SK-N-SH treated with all-trans-retinoic acid at 6 μM for 48 hours (cell line): ENCODE measurements around the gene HLCS.

Source experiments
- ATAC-seq: fragments of 200-7000 bp; cut with Tn5 transposase; 3 replicates; pipeline ENCODE4 v1.9.1; 2020; ENCODE audit warnings: mild to moderate bottlenecking, moderate library complexity
- ARNTL ChIP-seq: fragments of 450-650 bp; formaldehyde crosslinking; IDR thresholded peaks from 2 replicates; pipeline ENCODE4 v1.5.0; 2020; ENCODE audit warnings: low read depth, mild to moderate bottlenecking, moderate library complexity, borderline replicate concordance
- BACH2 ChIP-seq: fragments of 250-450 bp; sonication (Bioruptor Pico); IDR thresholded peaks from 2 replicates; pipeline ENCODE4 v1.9.0; 2021; ENCODE audit warnings: mild to moderate bottlenecking, borderline replicate concordance
- ESRRG ChIP-seq: fragments of 250-450 bp; sonication (Bioruptor Pico); IDR thresholded peaks from 2 replicates; pipeline ENCODE4 v1.6.1; 2021; ENCODE audit warnings: mild to moderate bottlenecking
- GLIS3 ChIP-seq: fragments of 250-450 bp; sonication (Bioruptor Pico); IDR thresholded peaks from 2 replicates; pipeline ENCODE4 v1.5.0; 2020; ENCODE audit warnings: mild to moderate bottlenecking, moderate library complexity
- ISL1 ChIP-seq: fragments of 250-450 bp; sonication (Bioruptor Pico); IDR thresholded peaks from 2 replicates; pipeline ENCODE4 v2.1.2; 2022; ENCODE audit warnings: mild to moderate bottlenecking, moderate library complexity
- OSR1 ChIP-seq: fragments of 250-450 bp; sonication (Bioruptor Pico); IDR thresholded peaks from 2 replicates; pipeline ENCODE4 v1.8.0; 2022; ENCODE audit warnings: moderate library complexity, mild to moderate bottlenecking, inconsistent platforms
- PPARA ChIP-seq: fragments of 250-450 bp; sonication (Bioruptor Pico); IDR thresholded peaks from 2 replicates; pipeline ENCODE4 v1.5.0; 2020; ENCODE audit warnings: mild to moderate bottlenecking, borderline replicate concordance
- RARB ChIP-seq: fragments of 250-450 bp; sonication (Bioruptor Pico); IDR thresholded peaks from 2 replicates; pipeline ENCODE4 v1.8.0; 2021; ENCODE audit warnings: mild to moderate bottlenecking, moderate library complexity
- SNAI2 ChIP-seq: fragments of 250-450 bp; sonication (Bioruptor Pico); IDR thresholded peaks from 2 replicates; pipeline ENCODE4 v1.5.0; 2020; ENCODE audit warnings: mild to moderate bottlenecking, moderate library complexity
- TCF4 ChIP-seq: fragments of 250-450 bp; sonication (Bioruptor Pico); IDR thresholded peaks from 2 replicates; pipeline ENCODE4 v1.8.0; 2021; ENCODE audit warnings: mild to moderate bottlenecking, moderate library complexity, borderline replicate concordance
- TOX ChIP-seq: fragments of 250-450 bp; sonication (Bioruptor Pico); IDR thresholded peaks from 2 replicates; pipeline ENCODE4 v1.8.0; 2021; ENCODE audit warnings: mild to moderate bottlenecking, moderate library complexity, borderline replicate concordance
- ZC3H10 ChIP-seq: fragments of 250-450 bp; sonication (Bioruptor Pico); IDR thresholded peaks from 2 replicates; pipeline ENCODE4 v1.5.1; 2021; ENCODE audit warnings: mild to moderate bottlenecking, moderate library complexity
- ZFP3 ChIP-seq: fragments of 250-450 bp; sonication (Bioruptor Pico); IDR thresholded peaks from 2 replicates; pipeline ENCODE4 v1.5.0; 2020; ENCODE audit warnings: mild to moderate bottlenecking, moderate library complexity
- ZFP30 ChIP-seq: fragments of 450-650 bp; formaldehyde crosslinking; IDR thresholded peaks from 2 replicates; pipeline ENCODE4 v1.5.0; 2022; ENCODE audit warnings: mild to moderate bottlenecking, moderate library complexity
- ZNF70 ChIP-seq: fragments of 450-650 bp; formaldehyde crosslinking; IDR thresholded peaks from 2 replicates; pipeline ENCODE4 v1.5.0; 2020; ENCODE audit warnings: mild to moderate bottlenecking, moderate library complexity
- TF ChIP-seq, protein P1 (sequence below): fragments of 250-450 bp; sonication (Bioruptor Pico); IDR thresholded peaks from 2 replicates; pipeline ENCODE4 v1.5.0; 2020; ENCODE audit warnings: mild to moderate bottlenecking, moderate library complexity
- TF ChIP-seq, protein P2 (sequence below): fragments of 250-450 bp; sonication (Bioruptor Pico); IDR thresholded peaks from 2 replicates; pipeline ENCODE4 v1.5.1; 2020; ENCODE audit warnings: low read depth, mild to moderate bottlenecking, moderate library complexity
- TF ChIP-seq, protein P3 (sequence below): fragments of 250-450 bp; sonication (Bioruptor Pico); IDR thresholded peaks from 2 replicates; pipeline ENCODE4 v1.8.0; 2020; ENCODE audit warnings: mild to moderate bottlenecking, moderate library complexity, borderline replicate concordance
- TF ChIP-seq, protein P4 (sequence below): fragments of 250-450 bp; sonication (Bioruptor Pico); IDR thresholded peaks from 2 replicates; pipeline ENCODE4 v1.8.0; 2021; ENCODE audit warnings: low read depth, mild to moderate bottlenecking, moderate library complexity, borderline replicate concordance

The HLCS gene

DNA sequence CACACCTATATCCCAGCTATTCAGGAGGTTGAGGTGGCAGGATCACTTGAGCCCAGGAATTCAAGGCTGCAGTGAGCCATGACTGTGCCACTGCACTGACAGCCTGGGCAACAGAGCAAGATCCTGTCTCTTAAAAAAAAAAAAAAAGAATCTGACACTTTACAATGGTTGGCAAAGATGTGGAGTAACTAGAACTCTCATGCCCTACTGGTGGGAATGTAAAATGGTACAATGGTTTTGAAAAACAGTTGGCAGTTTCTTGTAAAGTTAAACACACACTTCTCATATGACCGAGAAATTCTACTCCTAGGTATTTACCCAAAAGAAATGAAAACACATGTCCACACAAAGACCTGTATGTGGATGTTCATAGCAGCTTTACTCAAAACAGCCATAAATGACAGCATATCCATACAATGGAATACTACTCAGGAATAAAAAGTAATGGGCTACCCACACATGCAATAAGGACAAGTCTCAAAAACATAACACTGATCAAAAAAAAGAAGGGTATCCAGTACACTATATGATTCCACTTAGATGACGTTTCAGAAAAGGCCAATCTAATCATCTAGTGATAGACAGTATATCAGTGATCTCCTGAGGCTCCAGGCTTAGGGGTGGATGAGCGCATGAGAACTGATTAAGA is 58.1 kb downstream of the HLCS start:
- TF ChIP-seq SNAI2 (no peak), ZFP3 (CRISPR knock-in tag) (no peak), ZC3H10 (CRISPR knock-in tag) (no peak), OSR1 (CRISPR knock-in tag) (no peak), RARB (CRISPR knock-in tag) (no peak), TOX (CRISPR knock-in tag) (no peak), TCF4 (CRISPR knock-in tag) (no peak), ZNF70 (CRISPR knock-in tag) (no peak), PPARA (CRISPR knock-in tag) (no peak), ISL1 (CRISPR knock-in tag) (no peak)
- TF ChIP-seq, protein P1, sequence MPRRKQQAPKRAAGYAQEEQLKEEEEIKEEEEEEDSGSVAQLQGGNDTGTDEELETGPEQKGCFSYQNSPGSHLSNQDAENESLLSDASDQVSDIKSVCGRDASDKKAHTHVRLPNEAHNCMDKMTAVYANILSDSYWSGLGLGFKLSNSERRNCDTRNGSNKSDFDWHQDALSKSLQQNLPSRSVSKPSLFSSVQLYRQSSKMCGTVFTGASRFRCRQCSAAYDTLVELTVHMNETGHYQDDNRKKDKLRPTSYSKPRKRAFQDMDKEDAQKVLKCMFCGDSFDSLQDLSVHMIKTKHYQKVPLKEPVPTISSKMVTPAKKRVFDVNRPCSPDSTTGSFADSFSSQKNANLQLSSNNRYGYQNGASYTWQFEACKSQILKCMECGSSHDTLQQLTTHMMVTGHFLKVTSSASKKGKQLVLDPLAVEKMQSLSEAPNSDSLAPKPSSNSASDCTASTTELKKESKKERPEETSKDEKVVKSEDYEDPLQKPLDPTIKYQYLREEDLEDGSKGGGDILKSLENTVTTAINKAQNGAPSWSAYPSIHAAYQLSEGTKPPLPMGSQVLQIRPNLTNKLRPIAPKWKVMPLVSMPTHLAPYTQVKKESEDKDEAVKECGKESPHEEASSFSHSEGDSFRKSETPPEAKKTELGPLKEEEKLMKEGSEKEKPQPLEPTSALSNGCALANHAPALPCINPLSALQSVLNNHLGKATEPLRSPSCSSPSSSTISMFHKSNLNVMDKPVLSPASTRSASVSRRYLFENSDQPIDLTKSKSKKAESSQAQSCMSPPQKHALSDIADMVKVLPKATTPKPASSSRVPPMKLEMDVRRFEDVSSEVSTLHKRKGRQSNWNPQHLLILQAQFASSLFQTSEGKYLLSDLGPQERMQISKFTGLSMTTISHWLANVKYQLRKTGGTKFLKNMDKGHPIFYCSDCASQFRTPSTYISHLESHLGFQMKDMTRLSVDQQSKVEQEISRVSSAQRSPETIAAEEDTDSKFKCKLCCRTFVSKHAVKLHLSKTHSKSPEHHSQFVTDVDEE (CRISPR knock-in tag) = no peak
- TF ChIP-seq, protein P2, sequence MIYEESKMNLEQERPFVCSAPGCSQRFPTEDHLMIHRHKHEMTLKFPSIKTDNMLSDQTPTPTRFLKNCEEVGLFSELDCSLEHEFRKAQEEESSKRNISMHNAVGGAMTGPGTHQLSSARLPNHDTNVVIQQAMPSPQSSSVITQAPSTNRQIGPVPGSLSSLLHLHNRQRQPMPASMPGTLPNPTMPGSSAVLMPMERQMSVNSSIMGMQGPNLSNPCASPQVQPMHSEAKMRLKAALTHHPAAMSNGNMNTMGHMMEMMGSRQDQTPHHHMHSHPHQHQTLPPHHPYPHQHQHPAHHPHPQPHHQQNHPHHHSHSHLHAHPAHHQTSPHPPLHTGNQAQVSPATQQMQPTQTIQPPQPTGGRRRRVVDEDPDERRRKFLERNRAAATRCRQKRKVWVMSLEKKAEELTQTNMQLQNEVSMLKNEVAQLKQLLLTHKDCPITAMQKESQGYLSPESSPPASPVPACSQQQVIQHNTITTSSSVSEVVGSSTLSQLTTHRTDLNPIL (CRISPR knock-in tag) = no peak
- no peak for ATAC-seq

DNA sequence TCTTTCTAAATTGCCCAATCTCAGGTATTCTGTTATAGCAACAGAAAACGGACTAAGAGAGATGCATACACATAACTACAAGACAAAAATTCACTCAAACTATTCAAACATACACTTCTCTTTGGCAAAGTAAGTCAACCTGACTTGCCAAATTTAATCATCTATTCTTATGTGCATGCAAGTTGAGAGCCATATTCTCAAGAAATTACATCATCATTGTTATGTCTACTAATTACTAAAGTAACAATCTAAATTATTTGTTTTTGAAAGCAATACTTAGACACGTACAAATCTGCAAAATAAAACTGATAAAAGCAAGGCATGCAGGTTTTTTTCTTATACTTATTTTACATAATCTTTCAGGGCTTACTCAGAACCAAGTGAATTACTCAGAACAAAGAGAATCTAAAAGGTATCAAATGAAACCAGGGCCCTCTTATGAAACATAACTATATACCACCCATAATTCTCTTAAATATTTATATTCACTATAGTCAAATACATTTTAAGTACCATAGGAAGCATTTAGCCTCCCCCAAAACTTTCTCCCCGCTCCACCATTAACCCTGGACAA is 62.3 kb downstream of the HLCS start:
- no peak for ATAC-seq
- TF ChIP-seq TCF4 (CRISPR knock-in tag) = no peak
- TF ChIP-seq TOX (CRISPR knock-in tag) = no peak
- TF ChIP-seq PPARA (CRISPR knock-in tag) = no peak
- TF ChIP-seq GLIS3 (CRISPR knock-in tag) = no peak
- TF ChIP-seq OSR1 (CRISPR knock-in tag) = no peak
- no peak for TF ChIP-seq ZFP30
- TF ChIP-seq, protein P3, sequence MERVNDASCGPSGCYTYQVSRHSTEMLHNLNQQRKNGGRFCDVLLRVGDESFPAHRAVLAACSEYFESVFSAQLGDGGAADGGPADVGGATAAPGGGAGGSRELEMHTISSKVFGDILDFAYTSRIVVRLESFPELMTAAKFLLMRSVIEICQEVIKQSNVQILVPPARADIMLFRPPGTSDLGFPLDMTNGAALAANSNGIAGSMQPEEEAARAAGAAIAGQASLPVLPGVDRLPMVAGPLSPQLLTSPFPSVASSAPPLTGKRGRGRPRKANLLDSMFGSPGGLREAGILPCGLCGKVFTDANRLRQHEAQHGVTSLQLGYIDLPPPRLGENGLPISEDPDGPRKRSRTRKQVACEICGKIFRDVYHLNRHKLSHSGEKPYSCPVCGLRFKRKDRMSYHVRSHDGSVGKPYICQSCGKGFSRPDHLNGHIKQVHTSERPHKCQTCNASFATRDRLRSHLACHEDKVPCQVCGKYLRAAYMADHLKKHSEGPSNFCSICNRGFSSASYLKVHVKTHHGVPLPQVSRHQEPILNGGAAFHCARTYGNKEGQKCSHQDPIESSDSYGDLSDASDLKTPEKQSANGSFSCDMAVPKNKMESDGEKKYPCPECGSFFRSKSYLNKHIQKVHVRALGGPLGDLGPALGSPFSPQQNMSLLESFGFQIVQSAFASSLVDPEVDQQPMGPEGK (CRISPR knock-in tag) = no peak
- TF ChIP-seq, protein P1 (CRISPR knock-in tag) = no peak
- TF ChIP-seq, protein P4, sequence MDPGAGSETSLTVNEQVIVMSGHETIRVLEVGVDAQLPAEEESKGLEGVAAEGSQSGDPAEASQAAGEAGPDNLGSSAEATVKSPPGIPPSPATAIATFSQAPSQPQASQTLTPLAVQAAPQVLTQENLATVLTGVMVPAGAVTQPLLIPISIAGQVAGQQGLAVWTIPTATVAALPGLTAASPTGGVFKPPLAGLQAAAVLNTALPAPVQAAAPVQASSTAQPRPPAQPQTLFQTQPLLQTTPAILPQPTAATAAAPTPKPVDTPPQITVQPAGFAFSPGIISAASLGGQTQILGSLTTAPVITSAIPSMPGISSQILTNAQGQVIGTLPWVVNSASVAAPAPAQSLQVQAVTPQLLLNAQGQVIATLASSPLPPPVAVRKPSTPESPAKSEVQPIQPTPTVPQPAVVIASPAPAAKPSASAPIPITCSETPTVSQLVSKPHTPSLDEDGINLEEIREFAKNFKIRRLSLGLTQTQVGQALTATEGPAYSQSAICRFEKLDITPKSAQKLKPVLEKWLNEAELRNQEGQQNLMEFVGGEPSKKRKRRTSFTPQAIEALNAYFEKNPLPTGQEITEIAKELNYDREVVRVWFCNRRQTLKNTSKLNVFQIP = no peak
- TF ChIP-seq, protein P2 (CRISPR knock-in tag) = no peak
- no peak for TF ChIP-seq ZC3H10 (CRISPR knock-in tag)
- no peak for TF ChIP-seq ARNTL
- no peak for TF ChIP-seq ESRRG (CRISPR knock-in tag)
- no peak for TF ChIP-seq BACH2 (CRISPR knock-in tag)
